ENCODE results near the gene TAF8.

The TAF8 gene

DNA sequence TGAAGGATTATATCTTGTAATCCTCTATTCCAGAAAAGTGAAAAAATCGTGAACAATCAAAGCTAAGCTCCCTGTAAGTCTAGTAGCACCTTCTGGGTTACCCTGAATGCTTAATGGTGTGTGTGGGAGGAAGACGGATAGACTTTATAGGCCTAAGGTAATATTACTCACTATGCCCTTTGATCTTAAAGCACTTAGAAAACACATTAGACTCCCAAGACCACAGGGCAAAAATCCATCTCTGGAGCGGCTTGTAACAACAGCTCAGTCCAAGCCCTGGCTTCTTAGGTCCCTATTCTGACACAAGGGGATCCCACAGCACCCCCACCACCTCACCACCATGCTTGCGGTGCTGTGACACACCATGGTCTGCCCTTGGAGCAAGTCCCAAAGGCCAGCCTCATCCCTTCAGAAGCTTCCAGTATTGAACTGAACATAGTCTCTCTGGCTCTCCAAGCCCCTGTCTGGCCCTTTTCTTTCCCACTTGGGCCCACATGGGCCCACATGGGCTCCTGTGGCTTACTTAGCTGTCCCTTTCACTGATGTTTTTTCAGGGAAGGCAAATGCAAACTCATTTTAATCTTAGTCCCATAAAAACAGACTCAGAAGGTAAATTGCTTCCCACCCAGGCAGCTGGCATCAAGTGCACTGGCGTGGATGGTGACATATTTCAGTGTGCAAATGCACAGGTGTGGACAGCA, 63.8 kb downstream of the TAF8 start:
- TF ChIP-seq, protein P1, sequence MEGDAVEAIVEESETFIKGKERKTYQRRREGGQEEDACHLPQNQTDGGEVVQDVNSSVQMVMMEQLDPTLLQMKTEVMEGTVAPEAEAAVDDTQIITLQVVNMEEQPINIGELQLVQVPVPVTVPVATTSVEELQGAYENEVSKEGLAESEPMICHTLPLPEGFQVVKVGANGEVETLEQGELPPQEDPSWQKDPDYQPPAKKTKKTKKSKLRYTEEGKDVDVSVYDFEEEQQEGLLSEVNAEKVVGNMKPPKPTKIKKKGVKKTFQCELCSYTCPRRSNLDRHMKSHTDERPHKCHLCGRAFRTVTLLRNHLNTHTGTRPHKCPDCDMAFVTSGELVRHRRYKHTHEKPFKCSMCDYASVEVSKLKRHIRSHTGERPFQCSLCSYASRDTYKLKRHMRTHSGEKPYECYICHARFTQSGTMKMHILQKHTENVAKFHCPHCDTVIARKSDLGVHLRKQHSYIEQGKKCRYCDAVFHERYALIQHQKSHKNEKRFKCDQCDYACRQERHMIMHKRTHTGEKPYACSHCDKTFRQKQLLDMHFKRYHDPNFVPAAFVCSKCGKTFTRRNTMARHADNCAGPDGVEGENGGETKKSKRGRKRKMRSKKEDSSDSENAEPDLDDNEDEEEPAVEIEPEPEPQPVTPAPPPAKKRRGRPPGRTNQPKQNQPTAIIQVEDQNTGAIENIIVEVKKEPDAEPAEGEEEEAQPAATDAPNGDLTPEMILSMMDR (IDR thresholded peaks at IDR 0.05; ENCODE audit: insufficient read depth, low read depth, low read length, missing control alignments), result no peak
- no peak overlapping the region for H3K4me3 ChIP-seq (ENCODE audit: low read depth, low read length)
- DNase-seq (ENCODE audit: low read depth), result no peak

DNA sequence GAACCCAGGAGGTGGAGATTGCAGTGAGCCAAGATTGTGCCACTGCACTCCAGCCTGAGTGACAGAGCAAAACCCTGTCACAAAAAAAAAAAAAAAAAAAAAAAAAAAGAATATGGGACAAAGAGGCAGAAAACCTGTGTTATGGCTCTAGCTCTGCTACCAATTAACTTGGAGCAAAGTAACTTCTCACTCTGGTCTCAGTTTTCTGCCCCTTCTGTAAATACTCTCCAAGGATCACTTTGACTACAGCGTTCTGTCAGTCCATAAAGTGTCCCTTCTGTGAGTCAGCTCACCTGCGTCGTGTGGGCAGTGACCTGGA, 67.5 kb downstream of the TAF8 start:
- H3K4me3 ChIP-seq (ENCODE audit: low read depth, low read length), result no peak overlapping the region
- TF ChIP-seq, protein P1 (IDR thresholded peaks at IDR 0.05; ENCODE audit: insufficient read depth, low read depth, low read length, missing control alignments), result no peak
- DNase-seq (ENCODE audit: low read depth), result no peak

DNA sequence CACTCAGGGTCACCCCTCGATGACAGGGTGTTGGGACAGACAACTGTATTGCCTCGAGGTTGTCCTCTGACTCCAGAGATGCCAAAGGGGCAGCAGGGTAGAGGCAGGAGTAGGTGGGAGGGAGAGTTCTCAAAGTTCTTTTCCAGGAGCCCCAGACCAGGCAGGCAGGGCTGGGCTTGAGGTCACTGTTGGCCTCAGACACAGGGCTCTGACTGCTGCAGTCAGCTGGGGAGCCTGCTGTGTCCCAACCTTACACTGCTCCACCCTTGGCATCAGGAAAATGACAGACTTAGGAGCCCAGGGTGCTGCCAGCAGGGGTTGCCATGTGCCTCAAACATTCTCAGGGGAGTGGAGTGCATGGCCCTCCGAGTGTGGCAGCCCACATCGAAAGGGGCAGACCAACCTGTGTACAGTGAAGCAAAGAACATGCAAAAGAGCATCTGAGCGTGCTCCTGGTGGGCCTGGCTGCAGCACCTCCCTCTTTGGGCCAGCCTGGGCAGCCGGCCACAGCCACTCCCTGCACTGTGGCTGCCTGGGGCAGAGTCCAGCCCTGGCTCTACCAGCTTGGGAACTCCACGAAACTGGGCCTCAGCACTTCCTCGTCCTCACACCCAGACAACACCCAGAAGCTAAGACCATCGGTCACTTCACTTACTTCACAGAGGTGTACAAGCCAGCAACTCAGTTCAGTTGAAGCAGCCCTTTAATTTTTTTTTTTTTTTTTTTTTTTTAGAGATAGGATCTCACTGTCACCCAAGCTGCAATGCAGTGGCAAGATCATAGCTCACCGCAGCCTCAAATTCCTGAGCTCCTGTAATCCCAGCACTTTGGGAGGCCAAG, 68.1 kb downstream of the TAF8 start:
- TF ChIP-seq, protein P1 (IDR thresholded peaks at IDR 0.05; ENCODE audit: insufficient read depth, low read depth, low read length, missing control alignments), result no peak
- H3K4me3 ChIP-seq (ENCODE audit: low read depth, low read length), result no peak overlapping the region
- DNase-seq (ENCODE audit: low read depth), result no peak

DNA sequence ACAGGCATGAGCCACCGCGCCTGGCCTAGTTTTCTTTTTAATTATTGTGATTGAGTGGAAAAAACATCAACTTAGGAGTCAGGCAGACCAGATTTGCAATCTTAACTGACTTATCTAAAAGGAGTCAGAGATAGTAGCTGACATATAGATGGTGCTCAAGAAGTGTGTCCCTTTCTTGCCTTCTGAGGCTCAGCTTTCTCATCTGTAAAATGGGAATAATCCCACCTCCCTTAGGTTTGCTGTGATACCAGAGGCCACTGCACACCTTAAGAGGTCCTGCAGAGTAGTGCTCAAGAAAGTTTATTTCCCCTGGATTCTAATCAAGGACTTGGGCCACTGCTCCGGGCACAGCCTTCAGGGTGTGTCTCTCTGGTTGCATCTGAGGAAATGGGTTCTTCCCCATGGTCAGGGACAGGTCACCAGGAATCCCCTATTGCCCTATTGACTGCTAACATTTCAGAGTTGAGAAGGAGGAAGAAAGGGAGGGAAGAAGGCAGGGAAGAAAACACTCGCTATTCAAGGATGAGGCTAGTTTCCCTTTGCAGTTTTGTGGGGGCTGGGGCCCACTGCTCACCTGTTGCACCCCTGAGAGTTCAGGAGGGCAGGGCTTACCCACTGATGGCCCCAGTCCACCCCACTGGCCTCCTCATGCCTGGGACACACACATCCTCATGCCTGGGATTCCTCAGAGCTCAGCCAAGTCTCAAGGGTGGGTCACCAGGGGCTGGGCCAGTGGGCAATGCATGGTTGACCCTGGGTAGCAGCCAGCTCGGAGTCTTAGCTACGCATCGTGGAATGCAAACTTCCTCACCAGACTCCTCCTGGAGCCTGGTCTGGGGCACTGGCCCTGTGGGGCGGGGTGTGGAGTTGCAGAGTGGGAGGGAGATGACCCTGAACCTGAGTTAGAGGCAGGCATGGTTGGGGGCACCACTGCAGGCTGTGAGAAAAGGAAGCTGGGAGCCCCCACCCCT, 70.9 kb downstream of the TAF8 start:
- H3K4me3 ChIP-seq (ENCODE audit: low read depth, low read length), result no peak overlapping the region
- DNase-seq (ENCODE audit: low read depth), result no peak
- TF ChIP-seq, protein P1 (IDR thresholded peaks at IDR 0.05; ENCODE audit: insufficient read depth, low read depth, low read length, missing control alignments), result no peak

DNA sequence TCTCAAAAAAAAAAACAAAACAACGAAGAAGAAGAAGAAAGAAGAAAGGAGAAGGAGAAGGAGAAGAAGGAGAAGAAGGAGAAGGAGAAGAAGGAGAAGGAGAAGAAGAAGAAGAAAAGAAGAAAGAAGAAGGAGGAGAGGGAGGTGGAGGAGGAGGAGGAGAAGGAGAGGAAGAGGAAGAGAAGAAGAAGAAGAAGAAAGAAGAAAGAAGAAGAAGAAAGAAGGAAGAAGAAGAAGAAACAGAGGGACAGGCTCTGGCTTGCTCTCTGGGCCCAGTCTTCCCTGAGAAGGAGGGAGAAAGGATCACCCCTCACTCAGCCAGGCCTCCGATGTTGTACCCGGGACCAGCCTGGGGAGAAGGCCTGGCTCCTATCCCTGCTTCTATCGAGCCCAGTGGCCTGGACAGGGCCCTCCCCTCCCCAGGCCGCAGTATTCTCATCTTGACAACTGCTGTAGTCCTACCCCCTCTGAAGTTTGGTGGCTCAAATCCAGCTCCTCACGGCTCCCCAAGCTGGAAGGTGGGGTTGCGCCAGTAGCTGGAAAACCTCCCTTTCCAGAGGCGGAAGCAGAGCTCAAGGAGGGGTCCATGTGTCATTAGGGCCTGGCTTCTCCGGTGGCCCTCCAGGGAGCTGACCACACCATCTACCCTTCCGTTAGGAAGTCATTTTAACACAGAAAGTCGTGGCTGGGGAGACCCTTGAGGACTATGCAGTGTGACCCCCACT, 73.2 kb downstream of the TAF8 start:
- TF ChIP-seq, protein P1 (IDR thresholded peaks at IDR 0.05; ENCODE audit: insufficient read depth, low read depth, low read length, missing control alignments), result no peak
- H3K4me3 ChIP-seq (ENCODE audit: low read depth, low read length), result no peak overlapping the region
- no peak for DNase-seq (ENCODE audit: low read depth)

DNA sequence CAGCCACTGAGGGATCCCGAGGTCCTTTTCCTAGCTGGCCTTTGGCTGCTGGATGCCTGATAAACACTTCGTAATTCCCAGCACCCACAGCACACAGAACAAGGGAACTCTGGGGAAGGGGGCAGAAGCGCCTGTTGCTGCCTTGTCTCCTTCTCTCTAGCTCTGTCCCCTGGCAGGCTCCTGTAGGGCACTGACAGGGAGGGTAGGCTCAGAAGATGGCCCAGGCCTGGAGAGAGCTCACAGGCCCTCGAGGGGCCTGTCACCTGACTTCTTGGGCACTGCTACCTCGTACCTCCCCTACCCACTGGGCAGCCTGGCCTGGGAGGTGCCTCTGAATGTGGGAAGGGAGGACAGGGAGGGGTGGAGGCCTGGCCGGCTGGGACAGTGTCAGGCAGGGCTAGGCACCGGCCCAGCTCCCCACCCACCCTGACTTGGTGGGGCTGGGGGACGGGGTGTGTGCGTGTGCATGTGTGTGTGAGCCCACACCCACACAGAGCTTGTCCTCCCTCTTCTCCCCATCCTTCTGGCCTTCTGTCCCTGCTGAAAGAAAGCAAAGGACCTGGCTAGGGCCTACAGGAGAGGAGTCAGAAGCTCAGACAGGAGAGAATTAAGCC, 74.0 kb downstream of the TAF8 start:
- DNase-seq (ENCODE audit: low read depth), result no peak
- no peak overlapping the region for H3K4me3 ChIP-seq (ENCODE audit: low read depth, low read length)
- TF ChIP-seq, protein P1 (IDR thresholded peaks at IDR 0.05; ENCODE audit: insufficient read depth, low read depth, low read length, missing control alignments), result no peak
